Measurements from ENCODE around the gene USP37.
A peak's percentile ranks its signal among the peaks of the same experiment; 100 is the strongest.
"Not testable (repeated sequence)": the region's sequence is repeated elsewhere in the genome, so short reads cannot be mapped to it uniquely, and the experiment has no call there.

Gene USP37

GRCh38 chr2:218568190-218569037 lies at the start of gene USP37, which contains the start of gene CNOT9:
USP37 (minus strand) TSS chr2:218568351; CDS start chr2:218558653, 9,698 bp downstream.
CNOT9 (plus strand) TSS chr2:218568839; CDS start chr2:218568955, 116 bp downstream.
- peak; percentile 96 for DNase-seq (ENCODE audit: low read depth)

DNA sequence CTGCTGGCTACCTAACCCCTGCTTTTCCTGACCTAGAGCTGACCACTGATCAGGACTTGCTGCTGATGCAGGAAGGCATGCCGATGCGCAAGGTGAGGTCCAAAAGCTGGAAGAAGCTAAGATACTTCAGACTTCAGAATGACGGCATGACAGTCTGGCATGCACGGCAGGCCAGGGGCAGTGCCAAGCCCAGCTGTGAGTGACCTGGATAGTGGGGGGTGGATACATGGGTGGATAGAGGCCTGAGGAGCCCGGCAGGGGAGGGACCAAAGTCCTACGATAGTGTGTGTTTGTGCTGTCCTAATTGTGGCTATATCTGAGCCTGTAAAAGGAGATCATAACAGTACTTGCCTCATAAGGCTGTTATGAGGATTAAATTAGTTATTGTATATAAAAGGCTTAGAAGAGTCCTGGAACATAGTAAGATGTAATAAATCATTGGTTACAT lies 47.7 kb upstream of the USP37 start:
- DNase-seq (ENCODE audit: low read depth) = no peak

- DNase-seq (ENCODE audit: low read depth) = peak; percentile 92
These were observed 39.4 kb upstream of the USP37 start, which contains the start of gene PLCD4 for GRCh38 chr2:218607436-218608115. PLCD4 (plus strand) TSS chr2:218607899; CDS start chr2:218615740, 7,841 bp downstream.

- DNase-seq (ENCODE audit: low read depth) = peak; percentile 75
These were observed 37.3 kb upstream of the USP37 start for GRCh38 chr2:218605432-218605831.

- no peak for DNase-seq (ENCODE audit: low read depth)
These were observed 17.4 kb upstream of the USP37 start for GRCh38 chr2:218585541-218585940.

- DNase-seq (ENCODE audit: low read depth) = no peak
These were observed 16.1 kb upstream of the USP37 start for GRCh38 chr2:218583983-218584850.

DNA sequence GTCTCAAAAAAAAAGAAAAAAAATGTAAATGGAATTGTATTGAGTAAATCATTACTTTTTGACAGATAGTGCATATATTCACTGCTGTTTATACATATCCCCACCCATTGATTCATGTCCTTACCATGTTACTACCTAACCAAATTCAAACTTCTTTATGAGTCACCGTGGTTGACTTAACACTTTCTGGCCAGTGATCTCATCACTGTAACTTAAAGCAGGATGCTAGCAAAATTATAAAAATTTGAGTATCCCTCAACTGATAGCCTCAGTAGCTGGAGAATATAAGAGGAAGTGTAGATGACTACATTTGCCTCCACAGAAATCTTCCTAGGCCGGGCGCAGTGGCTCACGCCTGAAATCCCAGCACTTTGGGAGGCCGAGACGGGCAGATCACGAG lies 13.9 kb upstream of the USP37 start:
- peak; percentile 61 for DNase-seq (ENCODE audit: low read depth)

GRCh38 chr2:218578272-218578877 lies 10.2 kb upstream of the USP37 start:
- no peak for DNase-seq (ENCODE audit: low read depth)

GRCh38 chr2:218577482-218578220 lies 9.5 kb upstream of the USP37 start:
- no peak for DNase-seq (ENCODE audit: low read depth)

GRCh38 chr2:218576854-218577253 lies 8.7 kb upstream of the USP37 start:
- no peak for DNase-seq (ENCODE audit: low read depth)

DNA sequence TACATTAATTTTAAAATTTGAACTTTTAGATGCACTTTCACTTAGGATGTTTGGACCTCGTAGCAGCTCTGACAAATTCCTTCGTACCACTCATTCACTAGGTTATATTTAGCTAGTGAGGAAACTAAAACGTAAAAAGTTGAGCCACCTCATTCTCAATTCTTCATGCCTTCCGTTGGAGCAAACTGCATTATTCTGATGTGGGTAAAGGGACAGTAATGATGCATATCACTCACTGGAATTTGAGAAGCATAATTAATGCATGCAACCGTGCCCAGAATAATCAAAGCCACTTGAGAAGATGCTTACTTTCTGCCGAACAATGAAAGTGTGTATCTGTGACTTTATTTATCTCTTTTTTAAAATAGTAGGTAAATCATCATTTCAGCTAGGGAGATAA lies 2.7 kb upstream of the USP37 start:
- DNase-seq (ENCODE audit: low read depth) = no peak

DNA sequence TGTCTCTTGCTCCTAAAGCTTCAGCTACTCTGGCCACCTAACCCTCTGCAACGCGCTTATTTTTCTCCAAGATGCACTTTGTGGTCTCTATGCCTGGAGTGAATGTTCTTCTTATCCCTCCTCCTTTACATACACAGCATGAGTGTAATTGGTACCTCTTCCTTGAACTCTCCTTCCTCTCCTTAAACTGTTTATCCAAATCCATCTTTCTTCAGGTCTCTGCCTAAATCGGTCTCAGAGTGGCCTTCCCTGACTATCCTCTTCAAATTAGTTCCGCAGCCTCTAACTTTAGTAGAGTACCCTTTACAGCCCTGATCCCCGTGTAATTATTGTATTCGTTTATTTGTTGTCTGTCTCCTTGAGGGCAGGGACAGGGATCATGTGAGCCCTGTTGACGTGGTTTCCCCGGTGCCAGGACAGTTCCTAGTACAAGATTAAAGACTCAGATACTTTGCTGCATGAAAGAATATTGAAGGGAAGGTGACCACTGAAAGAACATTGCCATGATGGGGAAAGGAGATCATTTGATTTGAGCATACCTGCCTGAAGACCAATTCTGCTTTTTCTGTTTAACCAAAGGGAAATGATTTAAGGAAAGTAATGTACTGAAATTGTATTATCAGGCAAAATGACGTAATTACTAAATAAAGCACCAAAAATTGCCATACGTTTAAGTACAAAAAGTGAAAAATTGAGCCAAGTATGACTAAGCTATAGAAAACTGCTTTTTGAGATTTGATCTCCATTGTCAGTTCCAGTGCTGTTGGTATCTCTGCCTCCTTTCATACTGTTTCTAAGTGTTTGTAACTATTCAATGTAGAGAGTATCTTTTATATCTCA lies 1.7 kb upstream of the USP37 start:
- peak; percentile 40 for DNase-seq (ENCODE audit: low read depth)

DNA sequence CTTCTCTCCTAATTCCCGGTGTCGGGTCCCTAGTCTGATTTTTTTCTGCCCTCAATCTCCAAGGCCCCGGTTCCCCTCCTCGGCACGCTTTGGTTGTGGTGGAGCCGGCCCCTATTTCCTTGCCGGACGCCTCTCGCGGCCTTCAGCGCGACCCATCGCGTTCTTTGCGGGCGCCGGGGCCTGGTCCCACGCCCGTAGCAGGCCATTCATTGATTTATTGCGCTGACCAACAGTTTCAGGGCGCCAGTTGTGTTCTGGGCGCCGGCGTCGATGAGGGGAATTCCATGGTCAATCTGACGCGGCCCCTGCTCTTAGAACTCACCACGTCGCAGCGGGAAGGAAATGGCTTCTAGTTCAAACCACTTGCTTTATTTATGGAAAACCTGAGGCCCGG lies 884 bp upstream of the USP37 start:
- DNase-seq (ENCODE audit: low read depth) = peak; percentile 27

DNA sequence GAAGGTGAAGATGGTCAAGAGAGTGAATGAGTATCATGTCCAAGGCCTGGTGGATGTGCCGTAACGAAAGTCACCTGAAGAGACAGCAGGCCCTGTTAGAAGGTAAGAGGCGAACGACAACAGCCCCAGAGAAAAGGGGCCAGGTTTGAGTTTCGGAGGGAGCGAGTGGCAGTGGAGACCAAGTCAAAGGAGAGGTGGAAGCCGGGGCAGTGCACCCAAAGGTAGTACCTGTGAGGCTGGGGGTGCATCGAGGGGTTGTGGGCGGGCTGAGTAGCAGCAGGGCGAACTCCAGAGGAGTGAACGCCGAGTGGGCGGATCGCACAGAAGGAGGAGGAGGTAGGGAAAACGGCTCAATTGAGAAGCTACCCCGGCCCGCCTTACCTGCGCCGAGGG lies 358 bp downstream of the USP37 start:
- DNase-seq (ENCODE audit: low read depth) = no peak

DNA sequence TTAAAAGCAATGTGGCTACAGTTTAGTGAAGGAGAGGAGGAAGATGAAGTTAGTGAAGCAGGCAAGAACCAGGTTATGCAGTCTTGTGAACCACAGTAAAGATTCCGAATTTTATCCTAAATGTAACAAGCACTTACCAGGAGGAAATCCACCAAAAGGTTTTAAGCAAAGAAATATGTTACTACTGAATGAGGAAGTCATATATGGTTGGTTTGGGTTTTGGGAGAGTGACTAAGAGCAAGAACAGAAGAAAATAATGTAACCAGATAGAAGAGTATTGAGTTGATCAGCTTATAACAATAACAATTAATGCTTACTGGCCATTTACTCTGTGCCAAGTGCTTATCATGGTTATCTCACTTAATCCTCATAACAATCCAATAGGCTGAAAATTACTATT lies 1.9 kb downstream of the USP37 start:
- DNase-seq (ENCODE audit: low read depth) = no peak

DNA sequence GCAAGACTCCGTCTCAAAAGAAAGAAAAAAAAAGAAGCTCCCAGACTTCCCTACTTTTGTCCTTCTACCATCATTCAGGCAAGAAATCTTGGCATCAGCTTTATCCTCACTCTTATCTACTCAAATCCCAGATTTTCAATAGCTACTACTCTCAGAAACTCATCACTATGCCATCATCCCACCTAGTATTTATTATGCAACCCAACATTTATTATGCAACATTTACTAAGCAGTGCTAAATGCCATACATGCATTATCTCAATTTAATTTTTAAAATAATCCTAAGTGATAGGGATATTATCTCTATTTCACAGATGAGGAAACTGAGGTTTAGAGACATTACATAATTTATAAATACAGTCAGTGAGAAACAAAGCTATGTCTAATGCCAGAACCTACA lies 4.1 kb downstream of the USP37 start:
- no peak for DNase-seq (ENCODE audit: low read depth)

DNA sequence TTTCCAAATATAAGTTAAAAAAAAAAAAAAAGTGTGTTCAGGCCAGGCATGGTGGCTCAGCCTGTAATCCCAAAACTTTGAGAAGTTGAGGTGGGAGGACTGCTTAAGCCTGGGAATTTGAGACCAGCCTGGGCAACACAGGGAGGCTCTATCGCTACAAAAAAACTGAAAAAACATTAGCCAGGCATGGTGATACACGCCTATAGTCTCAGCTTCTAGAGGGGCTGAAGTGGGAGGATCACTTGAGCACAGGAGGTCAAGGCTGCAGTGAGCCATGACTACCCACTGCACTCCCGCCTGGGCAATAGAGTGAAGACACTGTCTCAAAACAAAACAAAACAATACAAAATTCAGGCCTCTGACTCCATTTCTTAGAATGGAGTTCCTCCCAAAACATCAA lies 9.2 kb downstream of the USP37 start:
- no peak for DNase-seq (ENCODE audit: low read depth)

GRCh38 chr2:218557941-218558340 lies 10.2 kb downstream of the USP37 start:
- DNase-seq (ENCODE audit: low read depth) = no peak

GRCh38 chr2:218555527-218555926 lies 12.6 kb downstream of the USP37 start:
- no peak for DNase-seq (ENCODE audit: low read depth)

DNA sequence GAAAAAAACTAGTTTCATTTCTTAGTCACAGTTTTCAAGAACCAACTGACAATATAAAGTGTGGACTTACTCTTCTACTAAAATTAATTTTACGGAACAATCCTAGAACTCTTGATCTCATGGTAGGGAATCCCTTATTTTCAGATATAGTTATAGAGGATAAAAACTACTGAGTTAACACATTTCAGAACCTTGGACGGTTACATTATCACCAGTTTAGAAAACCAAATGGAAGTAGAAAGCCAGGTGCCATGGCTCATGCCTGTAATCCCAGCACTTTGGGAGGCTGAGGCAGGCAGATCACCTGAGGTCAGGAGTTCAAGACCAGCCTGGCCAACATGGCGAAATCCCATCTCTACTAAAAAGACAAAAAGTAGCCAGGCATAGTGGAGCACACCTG lies 13.9 kb downstream of the USP37 start:
- DNase-seq (ENCODE audit: low read depth) = not testable (repeated sequence)

Data from stromal cell of bone marrow (primary cell).